Measurements from ENCODE around the gene LAMB2.
A peak's percentile ranks its signal among the peaks of the same experiment; 100 is the strongest.

Gene LAMB2

GRCh38 chr3:49121132-49121736 lies 11.6 kb downstream of the LAMB2 start:
- DNase-seq (ENCODE audit: low spot score): peak; percentile 3

GRCh38 chr3:49120438-49121131 lies 12.3 kb downstream of the LAMB2 start, which contains the start of gene USP19:
TSS of gene USP19 (minus strand) at chr3:49120823. CDS start at chr3:49119145, 1,678 bp downstream.
- peak; percentile 88 for DNase-seq (ENCODE audit: low spot score)

GRCh38 chr3:49120096-49120437 lies 12.8 kb downstream of the LAMB2 start:
- no peak for DNase-seq (ENCODE audit: low spot score)

GRCh38 chr3:49119439-49119838 lies 13.4 kb downstream of the LAMB2 start:
- DNase-seq (ENCODE audit: low spot score): no peak

GRCh38 chr3:49119036-49119435 lies 13.8 kb downstream of the LAMB2 start:
- no peak for DNase-seq (ENCODE audit: low spot score)

- DNase-seq (ENCODE audit: low spot score): no peak
Observed at GRCh38 chr3:49112262-49112661, 20.6 kb downstream of the LAMB2 start.

GRCh38 chr3:49111347-49111746 lies 21.5 kb downstream of the LAMB2 start:
- DNase-seq (ENCODE audit: low spot score): no peak

GRCh38 chr3:49110780-49111179 lies 22.1 kb downstream of the LAMB2 start:
- DNase-seq (ENCODE audit: low spot score): no peak

- DNase-seq (ENCODE audit: low spot score): no peak
Observed at GRCh38 chr3:49108346-49108745, 24.5 kb downstream of the LAMB2 start.

- peak; percentile 90 for DNase-seq (ENCODE audit: low spot score)
Observed at GRCh38 chr3:49104427-49105291, 28.2 kb downstream of the LAMB2 start, which contains the start of gene QARS1. TSS of gene QARS1 (minus strand) at chr3:49104757. CDS start at chr3:49104733, 24 bp downstream.

GRCh38 chr3:49104052-49104426 lies 28.8 kb downstream of the LAMB2 start:
- no peak for DNase-seq (ENCODE audit: low spot score)

GRCh38 chr3:49100046-49100615 lies 32.7 kb downstream of the LAMB2 start:
- no peak for DNase-seq (ENCODE audit: low spot score)

- no peak for DNase-seq (ENCODE audit: low spot score)
Observed at GRCh38 chr3:49098910-49099630, 33.8 kb downstream of the LAMB2 start.

- DNase-seq (ENCODE audit: low spot score): no peak
Observed at GRCh38 chr3:49098429-49098828, 34.4 kb downstream of the LAMB2 start.

- DNase-seq (ENCODE audit: low spot score): peak; percentile 99
Observed at GRCh38 chr3:49093853-49094767, 38.7 kb downstream of the LAMB2 start, which contains the start of gene QRICH1. TSS of gene QRICH1 (minus strand) at chr3:49094071. CDS start at chr3:49077017, 17,054 bp downstream.

GRCh38 chr3:49092938-49093852 lies 39.7 kb downstream of the LAMB2 start:
- DNase-seq (ENCODE audit: low spot score): peak; percentile 67

- DNase-seq (ENCODE audit: low spot score): no peak
Observed at GRCh38 chr3:49081429-49081828, 51.4 kb downstream of the LAMB2 start.

- DNase-seq (ENCODE audit: low spot score): no peak
Observed at GRCh38 chr3:49079270-49079669, 53.6 kb downstream of the LAMB2 start.

GRCh38 chr3:49076646-49077045 lies 56.2 kb downstream of the LAMB2 start:
- DNase-seq (ENCODE audit: low spot score): no peak
